Fibroblast of lung (primary cell): ENCODE data around the gene MAML3.

Experiments used
- EZH2 ChIP-seq: IDR thresholded peaks from 2 replicates; pipeline ENCODE4 v1.5.1; 2012; ENCODE audit warnings: low read length, control low read depth, mild to moderate bottlenecking; ENCODE audit errors: missing control alignments
- TF ChIP-seq, protein P1 (sequence below), 2 donors: IDR thresholded peaks in 1 of 2; conservative IDR thresholded peaks in 1 of 2; 1 replicate in 1 of 2; 2 replicates in 1 of 2; pipeline ENCODE4 v1.5.1; 2011 to 2012; ENCODE audit warnings: low read length in 2 of 2, control low read depth in 1 of 2, inconsistent platforms in 1 of 2, low read depth in 1 of 2, mild to moderate bottlenecking in 1 of 2

DNA sequence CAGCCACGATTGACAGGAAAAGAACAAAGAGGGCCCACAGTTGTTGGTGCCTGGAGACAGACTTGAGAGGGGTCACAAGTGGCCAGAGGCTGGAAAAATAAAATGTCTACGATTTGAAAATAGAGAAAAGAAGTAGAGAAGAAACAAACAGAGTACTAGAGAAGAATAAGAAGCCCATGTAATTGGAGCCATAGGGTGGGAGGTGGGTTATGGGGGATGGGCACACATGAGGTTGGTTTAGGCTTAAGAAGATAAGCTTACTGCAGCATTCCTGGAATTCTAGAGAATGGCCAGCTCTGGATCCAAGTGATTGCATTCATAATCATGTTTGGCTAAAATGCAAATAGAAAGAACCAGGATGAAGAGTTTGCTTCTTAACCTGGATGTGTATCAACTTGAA, 210.7 kb downstream of the MAML3 start:
- TF ChIP-seq, protein P1, sequence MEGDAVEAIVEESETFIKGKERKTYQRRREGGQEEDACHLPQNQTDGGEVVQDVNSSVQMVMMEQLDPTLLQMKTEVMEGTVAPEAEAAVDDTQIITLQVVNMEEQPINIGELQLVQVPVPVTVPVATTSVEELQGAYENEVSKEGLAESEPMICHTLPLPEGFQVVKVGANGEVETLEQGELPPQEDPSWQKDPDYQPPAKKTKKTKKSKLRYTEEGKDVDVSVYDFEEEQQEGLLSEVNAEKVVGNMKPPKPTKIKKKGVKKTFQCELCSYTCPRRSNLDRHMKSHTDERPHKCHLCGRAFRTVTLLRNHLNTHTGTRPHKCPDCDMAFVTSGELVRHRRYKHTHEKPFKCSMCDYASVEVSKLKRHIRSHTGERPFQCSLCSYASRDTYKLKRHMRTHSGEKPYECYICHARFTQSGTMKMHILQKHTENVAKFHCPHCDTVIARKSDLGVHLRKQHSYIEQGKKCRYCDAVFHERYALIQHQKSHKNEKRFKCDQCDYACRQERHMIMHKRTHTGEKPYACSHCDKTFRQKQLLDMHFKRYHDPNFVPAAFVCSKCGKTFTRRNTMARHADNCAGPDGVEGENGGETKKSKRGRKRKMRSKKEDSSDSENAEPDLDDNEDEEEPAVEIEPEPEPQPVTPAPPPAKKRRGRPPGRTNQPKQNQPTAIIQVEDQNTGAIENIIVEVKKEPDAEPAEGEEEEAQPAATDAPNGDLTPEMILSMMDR (conservative IDR thresholded peaks at IDR 0.05 in 1 of 2, IDR thresholded peaks at IDR 0.05 in 1 of 2; ENCODE audit: low read depth in 1 of 2, low read length in 2 of 2), result no peak
- no peak for TF ChIP-seq EZH2
